Hematopoietic multipotent progenitor cell (in vitro differentiated cells): ENCODE data around the gene ZC3H10. TPM values are rescaled to one million over a fixed set of nuclear protein-coding genes. Genes with fewer than 3 reads are reported as not detected.
"Not testable (repeated sequence)": the region's sequence is repeated elsewhere in the genome, so short reads cannot be mapped to it uniquely, and the experiment has no call there.

ENCODE experiments used
- DNase-seq, 3 donors: peaks; one replicate each; pipeline ENCODE4 v3.0.0-alpha.2; 2011 to 2015; ENCODE audit warnings: low read depth in 2 of 3, low spot score in 2 of 3
- total RNA-seq: library from RNA; depleted of rRNA; stranded (reverse); fragments of >200 nt; gene quantifications from one replicate; pipeline ENCODE4 v1.2.3, GENCODE V29; 2012

The ZC3H10 gene
- total RNA-seq, 1 donor: 10.2 TPM

DNA sequence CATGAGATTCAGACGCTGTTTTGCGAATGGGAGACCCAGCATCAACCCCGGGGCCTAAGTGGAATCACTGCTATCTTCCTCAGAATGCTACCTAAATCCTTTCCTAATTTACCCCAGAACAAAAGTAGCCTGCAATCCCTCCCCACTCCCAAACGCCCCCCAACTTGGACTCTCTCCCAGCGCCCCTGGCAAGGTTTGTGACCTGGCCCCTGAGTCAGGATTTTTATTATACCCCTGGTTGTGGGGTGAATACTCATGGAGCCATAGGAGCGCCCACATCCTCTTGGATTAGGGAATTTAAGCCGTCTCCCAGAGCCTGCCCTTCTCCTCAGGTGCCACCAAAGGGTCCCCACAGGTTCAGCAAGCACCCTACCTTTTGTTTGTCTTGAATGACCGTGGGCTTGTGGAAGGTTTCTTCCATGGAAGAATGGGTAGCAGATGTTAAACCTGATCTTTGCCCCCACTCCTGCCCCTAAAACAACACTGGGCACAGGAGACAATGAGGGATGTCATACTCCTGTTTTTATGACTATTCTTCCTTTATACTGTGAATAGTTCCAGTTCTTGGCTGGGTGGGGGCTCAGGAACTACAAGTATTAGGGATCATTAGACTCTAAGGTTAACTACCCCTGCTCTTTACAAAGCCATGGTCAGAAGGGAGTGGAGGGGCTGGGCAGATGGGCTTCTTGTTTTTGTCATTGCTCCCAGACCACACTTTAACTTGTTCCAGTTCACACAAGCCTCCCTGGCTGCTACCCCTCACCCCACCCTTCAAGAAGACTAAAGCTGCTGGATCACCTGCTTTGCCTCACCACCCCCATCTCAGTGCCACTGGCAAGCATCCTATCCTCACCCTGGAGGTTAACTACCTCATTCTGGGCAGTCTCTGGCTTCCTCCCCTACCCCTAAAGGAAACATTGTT is 35.0 kb downstream of the ZC3H10 start:
- DNase-seq: no peak

DNA sequence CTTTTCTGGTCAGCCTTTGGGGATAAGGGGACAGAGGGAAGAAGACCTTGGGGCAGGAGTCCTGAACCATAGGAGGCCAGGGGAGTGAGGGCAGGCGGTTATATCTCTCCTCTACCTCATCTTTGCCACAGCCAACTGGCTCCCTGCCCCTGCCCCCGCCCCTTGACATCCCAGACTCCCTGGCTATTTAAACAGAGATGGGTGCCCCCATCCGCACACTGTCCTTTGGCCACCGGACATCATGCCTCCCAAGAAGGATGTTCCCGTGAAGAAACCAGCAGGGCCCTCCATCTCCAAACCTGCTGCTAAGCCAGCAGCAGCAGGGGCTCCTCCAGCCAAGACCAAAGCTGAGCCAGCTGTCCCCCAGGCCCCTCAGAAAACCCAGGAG is 35.6 kb downstream of the ZC3H10 start:
- no peak for DNase-seq

DNA sequence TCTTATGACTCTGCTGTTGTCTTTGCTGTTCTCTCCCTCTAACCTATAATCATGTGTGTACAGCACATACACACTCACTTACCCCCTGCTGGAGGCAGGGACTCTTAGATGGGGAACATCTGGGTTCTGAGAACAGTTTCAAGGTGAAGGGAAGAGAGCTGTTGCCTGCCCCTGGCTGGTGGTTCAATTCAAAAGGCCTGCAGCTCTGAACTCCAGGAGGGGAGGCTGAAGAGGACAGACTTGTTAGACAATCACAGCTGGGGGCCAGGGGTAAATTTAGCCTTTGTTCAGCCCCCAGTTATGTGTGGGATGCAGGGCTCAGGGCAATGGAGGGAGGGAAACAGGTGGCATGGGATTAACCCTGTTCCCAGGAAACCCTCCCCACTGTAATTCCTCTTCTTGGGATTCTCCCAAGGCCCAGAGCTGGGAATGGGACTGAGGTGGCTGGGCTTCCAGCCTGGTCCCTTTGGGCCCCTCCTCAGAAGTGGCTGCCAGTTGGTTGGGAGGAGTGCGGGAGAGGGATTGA is 36.2 kb downstream of the ZC3H10 start:
- DNase-seq: no peak

DNA sequence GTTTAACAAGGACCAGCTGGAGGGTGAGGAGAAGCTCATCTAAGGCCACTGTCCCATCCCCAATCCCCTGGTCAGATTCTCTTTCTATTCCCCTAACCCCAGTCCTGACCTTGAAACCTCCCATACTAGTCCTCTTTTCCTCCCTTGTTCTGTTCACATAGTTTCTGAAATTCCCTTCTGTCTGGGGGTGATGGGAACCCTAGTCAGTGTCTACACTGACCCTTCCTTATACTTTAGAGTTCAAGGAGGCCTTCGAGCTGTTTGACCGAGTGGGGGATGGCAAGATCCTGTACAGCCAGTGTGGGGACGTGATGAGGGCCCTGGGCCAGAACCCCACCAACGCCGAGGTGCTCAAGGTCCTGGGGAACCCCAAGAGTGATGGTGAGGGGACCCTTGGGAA is 36.8 kb downstream of the ZC3H10 start:
- DNase-seq: no peak

DNA sequence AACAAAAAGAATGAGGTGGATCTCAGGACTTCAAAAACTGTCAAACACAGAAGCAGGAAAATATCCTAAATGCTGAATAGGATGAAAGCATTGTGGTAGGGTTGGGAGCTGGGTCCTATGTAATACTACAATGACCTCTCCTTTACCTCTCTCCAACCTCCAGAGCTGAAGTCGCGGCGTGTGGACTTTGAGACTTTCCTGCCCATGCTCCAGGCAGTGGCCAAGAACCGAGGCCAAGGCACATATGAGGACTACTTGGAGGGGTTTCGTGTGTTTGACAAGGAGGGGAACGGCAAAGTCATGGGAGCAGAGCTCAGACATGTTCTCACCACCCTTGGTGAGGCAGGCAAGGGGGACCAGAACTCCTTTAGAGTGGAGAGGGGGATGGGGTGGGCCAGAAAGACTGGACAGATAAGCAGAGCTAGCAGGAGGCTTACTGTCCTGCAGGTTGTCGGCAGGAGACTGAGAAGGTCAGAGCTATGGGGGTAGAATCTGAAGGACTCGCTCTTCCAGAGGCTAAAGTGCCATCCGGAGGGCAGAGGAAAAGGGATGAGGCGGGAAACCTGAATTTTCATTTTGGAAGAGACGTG is 37.3 kb downstream of the ZC3H10 start:
- DNase-seq: no peak

DNA sequence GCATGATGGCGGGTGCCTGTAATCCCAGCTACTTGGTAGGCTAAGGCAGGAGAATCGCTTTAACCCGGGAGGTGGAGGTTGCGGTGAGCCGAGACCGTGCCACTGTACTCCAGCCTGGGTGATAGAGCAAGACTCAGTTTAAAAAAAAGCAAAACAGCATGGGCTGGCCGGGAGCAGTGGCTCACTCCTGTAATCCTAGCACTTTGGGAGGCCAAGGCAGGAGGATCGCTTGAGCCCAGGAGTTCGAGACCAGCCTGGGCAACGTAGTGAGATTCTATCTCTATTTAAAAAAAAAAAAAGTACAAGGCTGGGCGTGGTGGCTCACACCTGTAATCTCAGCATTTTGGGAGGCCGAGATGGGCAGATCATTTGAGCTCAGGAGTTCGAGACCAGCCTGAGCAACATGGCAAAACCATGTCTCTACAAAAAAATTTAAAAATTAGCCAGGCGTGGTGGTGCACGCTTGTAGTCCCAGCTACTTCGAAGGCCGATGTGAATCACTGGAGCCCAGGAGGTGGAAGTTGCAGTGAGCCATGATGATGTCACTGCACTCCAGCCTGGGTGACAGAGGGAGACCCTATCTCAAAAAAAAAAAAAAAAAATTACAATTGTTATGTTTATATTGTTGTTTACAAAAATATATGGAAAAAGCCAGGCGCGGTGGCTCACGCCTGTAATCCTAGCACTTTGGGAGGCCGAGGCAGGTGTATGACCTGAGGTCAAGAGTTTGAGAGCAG is 38.6 kb downstream of the ZC3H10 start:
- DNase-seq: not testable (repeated sequence)

DNA sequence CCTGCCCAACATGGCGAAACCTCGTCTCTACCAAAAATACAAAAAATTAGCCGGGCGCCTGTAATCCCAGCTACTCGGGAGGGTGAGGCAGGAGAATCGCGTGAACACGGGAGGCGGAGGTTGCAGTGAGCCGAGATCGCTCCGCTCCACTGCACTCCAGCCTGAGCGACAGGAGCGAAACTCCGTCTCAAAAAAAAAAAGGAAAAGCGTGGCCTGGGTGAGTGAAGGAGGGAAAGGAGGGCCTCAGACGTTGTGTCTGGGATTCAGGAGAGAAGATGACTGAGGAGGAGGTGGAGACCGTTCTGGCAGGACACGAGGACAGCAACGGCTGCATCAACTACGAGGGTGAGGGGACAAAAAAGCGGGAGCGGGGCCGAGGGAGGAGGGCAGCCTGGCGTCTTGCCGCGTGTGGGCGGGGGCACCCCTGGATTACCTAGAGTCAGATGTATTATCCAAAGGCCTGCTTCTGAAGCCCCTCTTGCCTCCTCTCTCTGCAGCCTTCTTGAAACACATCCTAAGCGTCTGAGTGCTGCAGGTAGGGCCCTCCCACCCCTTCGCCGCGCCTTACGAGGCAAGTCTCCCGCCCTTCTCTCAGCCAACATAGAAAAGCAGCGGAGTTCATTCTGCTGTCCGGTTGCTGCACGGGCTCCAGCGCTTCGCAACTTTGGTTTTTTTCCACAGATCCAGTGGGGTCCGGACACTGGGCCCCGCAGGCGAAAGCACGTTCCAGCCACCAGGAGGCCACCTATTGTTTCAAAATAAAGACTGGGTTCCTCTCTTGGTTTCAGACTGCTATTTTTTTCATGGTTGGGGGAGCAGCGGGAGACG is 39.3 kb downstream of the ZC3H10 start:
- DNase-seq: peak; percentile 47 to 87 (median 81)

DNA sequence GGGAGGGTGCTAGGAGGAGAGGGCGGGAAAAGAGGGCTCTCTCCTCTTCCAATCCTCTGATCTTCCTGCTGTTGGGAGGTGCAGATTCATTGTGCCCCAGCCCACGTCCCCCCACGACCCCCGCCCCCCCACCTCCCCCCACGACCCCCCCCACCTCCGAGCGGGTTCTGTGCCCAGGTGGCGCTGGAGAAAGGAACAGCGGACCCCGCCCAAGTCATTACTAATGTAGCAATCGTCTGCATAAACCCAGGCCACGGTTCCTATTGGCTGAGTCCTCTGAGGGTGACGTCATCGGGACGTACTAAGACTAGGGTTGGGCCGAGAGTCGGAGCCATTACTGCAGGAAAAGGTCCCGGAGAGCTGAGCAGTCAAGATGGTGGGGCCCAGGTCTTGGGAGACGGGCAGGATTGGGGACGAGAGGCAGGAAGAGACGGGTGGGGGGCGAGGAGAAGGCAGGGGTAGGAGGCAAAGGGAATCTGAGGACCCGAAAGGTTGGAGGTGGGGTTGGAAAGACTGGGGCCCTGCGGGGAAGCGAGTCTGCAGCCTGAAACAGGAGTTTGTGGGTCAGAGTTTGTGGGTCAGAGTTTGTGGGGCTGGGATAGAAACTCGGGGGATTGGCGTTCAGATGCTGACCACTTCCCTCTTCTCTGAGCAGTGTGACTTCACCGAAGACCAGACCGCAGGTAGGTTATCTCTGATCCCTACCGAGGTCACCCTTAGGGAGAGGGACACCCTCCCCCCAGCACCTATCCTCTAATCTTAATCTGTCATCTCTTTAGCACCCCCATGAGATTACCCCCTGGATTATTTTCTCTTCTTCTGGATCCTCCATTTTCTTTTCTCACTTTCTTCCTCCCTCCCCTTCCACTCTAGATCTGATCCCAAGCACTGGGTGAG is 40.2 kb downstream of the ZC3H10 start, which contains the start of gene MYL6:
TSS of gene MYL6 (plus strand) at position 331 of the 897 bp plus-strand sequence. CDS start at position 374, 43 bp downstream.
- peak; percentile 82 to 98 (median 96) for DNase-seq

DNA sequence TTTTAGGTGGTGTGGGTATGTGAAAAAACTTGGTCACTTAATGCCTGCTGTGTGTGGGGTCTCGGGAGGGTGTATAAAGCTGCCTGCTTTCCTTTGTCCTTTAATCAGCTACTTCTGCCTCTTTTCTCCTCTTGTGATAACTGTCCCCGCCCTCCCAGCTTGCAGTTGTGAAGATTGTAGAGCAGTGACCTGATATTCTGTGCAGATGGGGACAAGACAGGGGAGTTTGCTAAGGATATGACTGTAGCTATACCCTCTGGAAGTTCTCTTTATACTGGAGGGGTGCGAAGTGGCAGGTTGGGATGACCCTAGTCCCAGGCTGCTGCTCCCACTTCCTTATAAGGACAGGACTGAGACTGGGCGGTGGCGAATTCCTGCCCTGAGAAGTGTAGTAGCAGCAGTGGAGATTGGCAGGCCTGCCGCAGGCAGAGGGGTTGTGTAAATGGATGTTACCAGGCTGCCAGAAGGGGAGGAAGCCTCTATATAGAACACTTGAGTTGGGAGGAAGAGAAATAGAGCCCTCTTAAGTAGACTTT is 40.9 kb downstream of the ZC3H10 start:
- peak in 1 of 3 donors; percentile 32 for DNase-seq

DNA sequence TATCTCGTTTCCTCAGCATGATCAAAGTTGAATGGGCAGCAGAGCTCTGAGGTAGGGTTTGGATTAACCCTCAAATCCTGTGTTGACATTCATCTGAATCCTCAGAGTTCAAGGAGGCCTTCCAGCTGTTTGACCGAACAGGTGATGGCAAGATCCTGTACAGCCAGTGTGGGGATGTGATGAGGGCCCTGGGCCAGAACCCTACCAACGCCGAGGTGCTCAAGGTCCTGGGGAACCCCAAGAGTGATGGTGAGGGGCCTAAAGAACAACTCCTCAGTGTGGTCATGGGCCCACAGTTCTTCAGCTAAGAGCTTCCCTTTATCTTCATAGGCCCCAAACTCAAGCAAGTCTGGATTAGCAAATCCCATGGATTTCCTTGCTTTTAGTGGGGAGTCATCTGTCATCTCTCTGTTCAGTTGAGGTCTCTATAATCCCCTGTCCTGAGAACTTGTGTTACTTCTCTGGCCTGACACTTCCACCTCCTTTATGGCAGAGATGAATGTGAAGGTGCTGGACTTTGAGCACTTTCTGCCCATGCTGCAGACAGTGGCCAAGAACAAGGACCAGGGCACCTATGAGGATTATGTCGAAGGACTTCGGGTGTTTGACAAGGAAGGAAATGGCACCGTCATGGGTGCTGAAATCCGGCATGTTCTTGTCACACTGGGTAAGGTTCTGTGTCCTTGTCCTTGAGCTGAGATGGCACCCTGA is 41.6 kb downstream of the ZC3H10 start:
- DNase-seq: no peak

DNA sequence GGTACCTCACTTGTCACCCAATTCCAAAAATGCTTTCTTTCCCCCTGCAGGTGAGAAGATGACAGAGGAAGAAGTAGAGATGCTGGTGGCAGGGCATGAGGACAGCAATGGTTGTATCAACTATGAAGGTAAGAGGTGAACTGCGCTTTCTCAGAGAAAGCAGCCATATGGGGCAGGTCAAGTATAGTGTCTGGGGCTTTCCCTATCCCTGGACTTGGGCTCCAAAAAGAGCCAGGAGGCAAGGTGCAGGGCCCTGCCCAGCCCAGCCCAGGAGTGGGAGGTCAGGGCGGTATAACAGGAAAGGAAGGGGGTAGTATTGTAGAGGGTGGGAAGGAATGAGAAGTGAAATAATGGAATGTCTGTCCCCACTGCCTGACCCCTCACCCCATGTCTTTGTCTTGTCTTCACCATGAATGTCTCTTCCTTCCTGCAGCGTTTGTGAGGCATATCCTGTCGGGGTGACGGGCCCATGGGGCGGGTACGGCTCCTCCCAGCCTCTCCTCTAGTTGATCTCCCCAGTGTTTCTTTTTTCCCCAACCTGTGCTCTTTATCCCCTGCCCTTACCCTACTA is 42.2 kb downstream of the ZC3H10 start:
- DNase-seq: peak in 1 of 3 donors; percentile 41

DNA sequence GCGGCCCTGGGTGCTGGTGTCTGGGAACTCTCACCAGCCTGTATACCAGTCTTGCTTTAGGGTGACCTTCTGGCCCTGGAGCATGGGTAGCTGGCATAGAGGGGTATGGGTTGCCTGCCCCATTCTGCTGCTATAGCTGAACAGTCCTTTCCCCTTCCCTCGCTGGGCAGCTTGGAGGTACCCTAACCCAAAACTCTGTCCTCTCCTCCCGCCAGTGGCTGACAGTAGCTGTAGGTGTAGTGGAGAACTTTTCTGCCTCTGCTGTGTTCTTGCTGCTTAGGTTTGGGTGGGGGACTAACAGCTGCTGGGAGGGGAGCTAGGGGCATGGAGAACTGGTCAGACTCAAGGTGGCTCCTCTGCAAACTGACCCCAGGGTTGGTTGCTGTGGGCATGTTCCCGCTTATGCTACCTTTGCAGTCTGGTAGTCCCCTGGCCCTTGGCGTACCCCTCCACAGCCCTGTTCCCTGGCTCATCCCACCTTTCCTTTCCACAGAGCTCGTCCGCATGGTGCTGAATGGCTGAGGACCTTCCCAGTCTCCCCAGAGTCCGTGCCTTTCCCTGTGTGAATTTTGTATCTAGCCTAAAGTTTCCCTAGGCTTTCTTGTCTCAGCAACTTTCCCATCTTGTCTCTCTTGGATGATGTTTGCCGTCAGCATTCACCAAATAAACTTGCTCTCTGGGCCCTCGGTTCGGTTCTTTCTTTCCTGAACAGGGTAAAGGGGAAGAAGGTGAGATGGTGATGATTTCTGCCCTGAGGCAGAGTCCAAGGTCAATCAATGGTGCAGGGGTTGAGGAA is 43.0 kb downstream of the ZC3H10 start:
- no peak for DNase-seq

DNA sequence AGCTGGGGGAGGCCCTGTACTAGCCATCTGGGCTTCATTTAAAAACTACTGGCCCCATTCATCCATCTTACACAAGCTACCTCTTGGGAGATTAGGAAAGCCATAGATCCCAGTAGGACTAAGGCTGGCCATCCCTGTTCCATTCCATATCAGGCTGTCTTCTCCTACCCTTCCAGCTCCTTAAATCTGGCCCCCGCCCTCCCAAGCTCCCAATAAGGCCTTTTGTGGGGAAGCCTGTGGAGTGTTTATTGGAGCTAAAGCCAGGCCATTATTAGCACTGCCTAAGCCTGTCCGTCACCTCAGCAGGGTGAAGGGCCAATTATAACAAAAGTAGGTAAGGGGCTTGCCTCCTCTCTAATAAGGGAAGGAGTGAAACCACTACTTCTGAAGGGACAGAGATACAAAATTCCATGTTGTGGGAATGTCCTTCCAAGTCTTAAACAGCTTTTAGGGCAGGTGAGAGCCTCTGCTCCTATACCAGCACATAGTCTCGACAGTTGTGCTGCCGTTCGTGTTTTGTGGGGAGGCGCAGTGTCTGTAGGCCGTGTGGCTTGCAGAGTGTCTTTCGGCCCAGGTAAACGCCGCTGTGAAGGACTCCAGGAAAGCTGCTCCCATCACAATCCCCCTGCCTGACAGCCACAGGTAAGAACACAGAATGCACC is 43.8 kb downstream of the ZC3H10 start:
- DNase-seq: no peak

DNA sequence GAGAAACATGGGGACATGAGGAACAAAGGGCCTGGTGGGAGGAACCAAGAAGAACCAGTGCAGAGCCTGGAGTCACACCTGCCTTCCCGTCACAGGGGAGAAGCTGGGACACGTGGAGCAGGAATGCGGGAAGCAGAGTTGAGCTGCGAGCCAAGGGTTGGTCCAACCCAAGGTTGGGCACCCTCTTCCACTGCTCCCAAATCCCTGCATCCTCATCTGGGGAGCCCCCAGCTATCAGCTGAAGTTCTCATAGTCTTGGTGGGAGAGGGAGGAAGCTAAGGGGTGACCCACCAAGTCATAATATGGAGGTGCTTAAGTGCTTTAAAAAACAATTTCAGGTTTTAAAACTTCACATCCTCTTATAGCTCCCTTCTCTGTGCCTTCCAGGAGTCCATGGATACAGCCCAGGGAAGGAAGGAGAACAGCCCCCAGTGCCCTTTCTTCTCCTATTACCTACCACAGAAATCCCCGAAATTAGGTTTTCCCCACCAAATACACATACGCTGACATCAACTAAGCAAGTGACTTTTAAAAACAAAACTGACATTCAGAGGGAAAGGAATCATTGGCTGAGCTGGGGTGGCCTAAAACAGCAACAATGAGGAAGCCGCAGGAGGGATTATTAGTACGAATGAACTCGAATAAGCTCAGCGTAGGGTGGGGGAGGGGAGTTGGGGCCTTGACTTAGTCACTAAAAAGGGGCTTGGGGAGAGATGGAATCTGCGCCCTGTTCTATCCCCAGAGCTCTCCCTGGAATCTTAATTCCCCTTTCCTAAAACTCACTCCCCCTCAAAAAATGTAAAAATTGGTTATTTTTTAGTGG is 44.6 kb downstream of the ZC3H10 start:
- DNase-seq: no peak

DNA sequence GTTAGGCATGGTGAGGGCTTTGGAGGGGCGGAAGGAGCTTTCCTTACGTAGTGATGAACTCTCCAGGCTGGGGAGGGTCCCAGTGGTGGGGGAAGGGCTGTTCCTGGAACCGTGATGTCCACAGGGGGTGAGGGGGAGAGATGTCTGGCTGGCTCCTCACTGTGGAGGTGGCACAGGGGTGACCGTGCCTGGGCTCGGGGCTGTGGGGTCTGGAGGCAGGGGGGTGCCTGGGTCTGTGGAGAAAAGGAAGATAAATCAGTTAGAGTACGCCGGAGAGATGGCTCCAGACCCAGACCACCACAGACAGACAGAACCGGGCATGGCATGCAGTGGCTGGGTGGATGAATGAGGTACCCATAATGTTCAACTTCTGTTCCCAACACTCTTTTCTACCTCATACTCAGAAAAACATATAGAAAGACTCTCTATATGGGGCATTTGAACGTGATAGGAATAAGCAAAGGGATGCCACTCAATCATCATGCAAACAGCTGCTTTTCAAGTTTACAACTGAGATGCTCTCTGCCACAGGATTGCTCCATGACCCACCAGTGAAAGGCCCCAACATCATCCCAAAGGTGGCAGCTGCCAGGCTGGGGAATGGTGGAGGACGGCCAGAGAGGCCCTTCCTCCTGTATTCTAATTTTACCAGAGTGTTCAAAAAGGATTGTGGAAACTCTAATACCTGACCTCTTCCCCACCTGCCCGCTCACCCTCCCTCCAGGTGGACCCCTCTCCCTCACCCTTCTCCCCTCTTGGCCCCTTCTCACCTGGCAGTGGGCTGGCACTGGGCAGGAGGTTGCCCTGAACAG is 45.7 kb downstream of the ZC3H10 start:
- no peak for DNase-seq
